K562 (cell line): Measurements from ENCODE around the gene CCDC136. TPM values are rescaled to one million over a fixed set of nuclear protein-coding genes. Genes with fewer than 3 reads are reported as not detected.
A peak's percentile ranks its signal among the peaks of the same experiment; 100 is the strongest.

Experiments
- BCOR ChIP-seq: fragments of 450-650 bp; IDR thresholded peaks from 2 replicates; pipeline ENCODE4 v1.6.1; 2016
- CAMTA2 ChIP-seq: fragments of 250-450 bp; sonication (Bioruptor Pico); conservative IDR thresholded peaks from 2 replicates; pipeline ENCODE4 v1.5.1; 2022
- CREB3 ChIP-seq: fragments of 450-650 bp; conservative IDR thresholded peaks from 2 replicates; pipeline ENCODE4 v1.6.1; 2016; ENCODE audit warnings: missing genetic modification characterization, low read depth, mild to moderate bottlenecking, missing compliant biosample characterization, moderate library complexity
- CXXC5 ChIP-seq: fragments of 250-450 bp; sonication (Bioruptor Pico); IDR thresholded peaks from 2 replicates; pipeline ENCODE4 v1.8.0; 2022; ENCODE audit warnings: inconsistent platforms, mild to moderate bottlenecking, moderate library complexity
- EZH2 ChIP-seq: IDR thresholded peaks from 2 replicates; pipeline ENCODE4 v1.6.1; 2012; ENCODE audit warnings: low read depth, mild to moderate bottlenecking, inconsistent platforms, low read length, borderline replicate concordance
- FIP1L1 ChIP-seq: fragments of 200-400 bp; formaldehyde crosslinking; IDR thresholded peaks from 2 replicates; pipeline ENCODE4 v1.6.1; 2018; ENCODE audit warnings: mild to moderate bottlenecking, low read depth, low read length; ENCODE audit not compliant: poor library complexity, severe bottlenecking
- HCFC1 ChIP-seq: IDR thresholded peaks from 2 replicates; pipeline ENCODE4 v1.6.1; 2012; ENCODE audit warnings: low read depth, low read length, improper control_type of control experiment
- MCM7 ChIP-seq, 2 experiments: fragments of 450-650 bp; IDR thresholded peaks; 2 replicates each; pipeline ENCODE4 v1.6.1; 2016 to 2018
- MEF2A ChIP-seq: IDR thresholded peaks from 2 replicates; pipeline ENCODE4 v1.6.1; 2011; ENCODE audit warnings: low read depth, mild to moderate bottlenecking, low read length, moderate library complexity; ENCODE audit not compliant: control insufficient read depth
- MIER1 ChIP-seq: fragments of 450-650 bp; IDR thresholded peaks from 2 replicates; pipeline ENCODE4 v1.6.1; 2016; ENCODE audit warnings: antibody characterized with exemption, mild to moderate bottlenecking, low read depth
- MLLT1 ChIP-seq, 2 experiments: fragments of 450-650 bp; IDR thresholded peaks; 2 replicates each; pipeline ENCODE4 v1.6.1; 2016
- MTF1 ChIP-seq: fragments of 250-450 bp; sonication (Bioruptor Pico); IDR thresholded peaks from 2 replicates; pipeline ENCODE4 v1.9.0; 2021; ENCODE audit warnings: moderate library complexity, mild to moderate bottlenecking, inconsistent platforms, borderline replicate concordance
- PTTG1 ChIP-seq: fragments of 450-650 bp; IDR thresholded peaks from 2 replicates; pipeline ENCODE4 v1.6.1; 2016; ENCODE audit warnings: low read depth, mild to moderate bottlenecking, missing genetic modification characterization, missing compliant biosample characterization
- SIRT6 ChIP-seq: IDR thresholded peaks from one replicate; pipeline ENCODE4 v1.6.1; 2012; ENCODE audit warnings: low read depth, mild to moderate bottlenecking, control low read depth, inconsistent platforms, low read length, moderate library complexity
- STAG1 ChIP-seq: sonication (generic); formaldehyde crosslinking; IDR thresholded peaks from 2 replicates; pipeline ENCODE4 v1.5.0; 2020; ENCODE audit warnings: missing genetic modification reagents, borderline replicate concordance
- TARDBP ChIP-seq: fragments of 450-650 bp; IDR thresholded peaks from 2 replicates; pipeline ENCODE4 v1.6.1; 2016
- ZBTB12 ChIP-seq: fragments of 250-450 bp; sonication (Bioruptor Pico); IDR thresholded peaks from 2 replicates; pipeline ENCODE4 v1.4.0; 2020
- ZHX1 ChIP-seq: fragments of 150-350 bp; conservative IDR thresholded peaks from 2 replicates; pipeline ENCODE4 v1.6.1; 2014; ENCODE audit warnings: low read length
- ZNF165 ChIP-seq: fragments of 250-450 bp; sonication (Bioruptor Pico); IDR thresholded peaks from 2 replicates; pipeline ENCODE4 v1.4.0; 2020; ENCODE audit warnings: borderline replicate concordance
- ZNF224 ChIP-seq: sonication (generic); formaldehyde crosslinking; IDR thresholded peaks from 2 replicates; pipeline ENCODE4 v1.8.0; 2022; ENCODE audit warnings: mild to moderate bottlenecking, missing genetic modification reagents
- ZNF282 ChIP-seq: sonication (generic); formaldehyde crosslinking; IDR thresholded peaks from 2 replicates; pipeline ENCODE4 v1.8.1; 2023; ENCODE audit warnings: missing genetic modification reagents
- ZNF316 ChIP-seq: fragments of 450-650 bp; IDR thresholded peaks from 2 replicates; pipeline ENCODE4 v1.6.1; 2016
- ZNF644 ChIP-seq: fragments of 200-800 bp; sonication (Bioruptor generic); IDR thresholded peaks from 2 replicates; pipeline ENCODE4 v1.6.1; 2016; ENCODE audit warnings: low read depth, missing genetic modification characterization, missing compliant biosample characterization
- ZNF696 ChIP-seq: fragments of 250-450 bp; sonication (Bioruptor Pico); conservative IDR thresholded peaks from 2 replicates; pipeline ENCODE4 v1.4.0; 2020; ENCODE audit warnings: mild to moderate bottlenecking, moderate library complexity
- ZNF766 ChIP-seq: fragments of 200-800 bp; sonication (Bioruptor generic); conservative IDR thresholded peaks from 2 replicates; pipeline ENCODE4 v1.6.1; 2016; ENCODE audit warnings: missing genetic modification characterization, missing compliant biosample characterization
- polyA plus RNA-seq, 8 experiments: library from polyadenylated mRNA; depleted of rRNA in 4 of 8; stranded (reverse) in 5 of 8; unstranded in 3 of 8; fragments of >200 nt; fragmentation: Nextera tagmentation in 2 of 8; fragmentation: Illumina TruSeq in 1 of 8; extraction: Ambion mirVana in 2 of 8; extraction: Trizol in 1 of 8; gene quantifications; 2 replicates each; pipeline versions ENCODE4 v1.2.1 to v1.2.3, GENCODE V29; 2011 to 2014; ENCODE audit warnings: inconsistent platforms in 1 of 8, missing spikeins in 1 of 8
- total RNA-seq, 7 experiments: library from RNA; depleted of rRNA in 6 of 7; stranded (reverse); fragments of >200 nt in 6 of 7; fragmentation: Illumina TruSeq in 2 of 7; extraction: Trizol in 2 of 7; gene quantifications; 2 replicates each; pipeline versions ENCODE4 v1.2.1 to v1.2.3, GENCODE V29; 2011 to 2021; ENCODE audit warnings: low replicate concordance in 1 of 7

Gene CCDC136
- total and polyA plus RNA-seq, 9 of the 15 experiments (the other 6 are each of a cell fraction or from before 2014, with no cell fraction given) = 2.4 to 40.8 (median 26.5) TPM

DNA sequence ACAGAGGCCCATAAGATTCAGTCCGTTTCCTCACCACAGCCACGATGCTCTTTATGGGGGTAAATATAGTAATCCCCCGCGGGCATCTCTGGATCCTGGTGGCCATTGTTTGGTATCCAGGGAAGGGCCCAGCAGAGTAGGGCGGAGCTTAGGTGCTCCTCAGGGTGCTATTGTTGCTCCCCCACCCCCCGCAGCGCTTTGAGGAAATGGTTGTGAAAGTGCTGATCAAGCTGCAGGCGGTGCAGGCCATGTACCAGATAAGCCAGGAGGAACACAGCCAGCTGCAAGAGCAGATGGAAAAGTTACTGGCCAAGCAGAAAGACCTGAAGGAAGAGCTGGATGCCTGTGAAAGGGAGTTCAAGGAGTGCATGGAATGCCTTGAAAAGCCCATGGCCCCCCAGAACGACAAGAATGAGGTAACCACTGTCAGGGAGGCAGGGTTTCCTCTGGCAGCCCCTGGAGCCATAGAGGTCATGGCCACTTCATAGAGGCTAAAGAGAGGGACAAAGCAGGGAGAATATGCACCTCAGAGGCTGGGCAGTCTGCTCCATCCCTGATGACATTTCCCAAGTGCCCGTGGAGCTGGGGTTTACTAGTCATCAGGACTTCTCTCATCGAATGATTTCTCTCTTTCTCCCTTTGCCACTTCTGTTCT, 20.9 kb downstream of the CCDC136 start (continued):
- TF ChIP-seq ZNF282 (CRISPR knock-in tag) = no peak
- no peak for TF ChIP-seq ZBTB12
- TF ChIP-seq ZHX1 = no peak
- TF ChIP-seq CXXC5 = peak; percentile 60; the same call in 1 of the 2 replicates
- no peak for TF ChIP-seq EZH2
- TF ChIP-seq STAG1 (CRISPR knock-in tag) = no peak
- TF ChIP-seq MLLT1 (IDR thresholded peaks at IDR 0.05) = no peak
- no peak for TF ChIP-seq FIP1L1
- TF ChIP-seq CAMTA2 (CRISPR knock-in tag) = no peak
- no peak for TF ChIP-seq ZNF766 (CRISPR knock-in tag)
- no peak for TF ChIP-seq ZNF696 (CRISPR knock-in tag)
- no peak for TF ChIP-seq MEF2A
- TF ChIP-seq SIRT6 = no peak
- TF ChIP-seq ZNF224 (CRISPR knock-in tag) = no peak
- TF ChIP-seq BCOR = no peak
- TF ChIP-seq ZNF165 (CRISPR knock-in tag) = no peak
- no peak for TF ChIP-seq MIER1
- TF ChIP-seq ZNF644 = no peak
- TF ChIP-seq PTTG1 (tag) = no peak
- TF ChIP-seq ZNF316 = peak; percentile 95
- TF ChIP-seq MCM7 (IDR thresholded peaks at IDR 0.05) = no peak
- TF ChIP-seq MTF1 (CRISPR knock-in tag) = no peak
- TF ChIP-seq HCFC1 = no peak
- no peak for TF ChIP-seq CREB3
- TF ChIP-seq TARDBP = no peak
